ENCODE results near the gene PRUNE2. TPM values are rescaled to one million over a fixed set of nuclear protein-coding genes. Genes with fewer than 3 reads are reported as not detected.

The PRUNE2 gene
- total RNA-seq, 1 experiment from 2014 or later: 0.59 TPM

- Histone ChIP-seq H2AFZ (ENCODE audit: low read depth, low read length, poor library complexity, severe bottlenecking) (no peak overlapping the region), H3K27me3 (ENCODE audit: insufficient read depth, low read length) (no peaks in the 10 kb centered on the region), H3K4me3 (replicated peaks in 1 of 2; ENCODE audit: low read depth in 1 of 2, low read length in 2 of 2) (no peak overlapping the region), H3K79me2 (ENCODE audit: insufficient read depth, low read length) (no peaks in the 10 kb centered on the region), H3K4me1 (ENCODE audit: control insufficient read depth in 1 of 2, insufficient read depth in 2 of 2, low read length in 2 of 2) (peaks cover 3 to 11% of the 10 kb centered on the region in 2 experiments; a peak in 3 of 4 replicates), H3K4me2 (ENCODE audit: low read length) (no peak overlapping the region), H3K9ac (ENCODE audit: low read length) (no peak overlapping the region), H4K20me1 (ENCODE audit: insufficient read depth) (no peaks in the 10 kb centered on the region), H3K36me3 (ENCODE audit: control insufficient read depth in 1 of 2, insufficient read depth in 2 of 2, low read length in 2 of 2) (no peaks in the 10 kb centered on the region), H3K9me2 (ENCODE audit: insufficient read depth) (no peaks in the 10 kb centered on the region), H3K27ac (ENCODE audit: low read depth, low read length) (no peak overlapping the region), H3K9me3 (ENCODE audit: control insufficient read depth in 1 of 2, insufficient read depth in 1 of 2, low read depth in 1 of 2, low read length in 2 of 2) (no peaks in the 10 kb centered on the region)
- ChIA-PET POLR2A (no interaction called here), RAD21 (ENCODE audit: low non-redundant PET in 1 of 2, low total read pairs in 2 of 2, uncharacterized antibody in 2 of 2, unreplicated experiment in 2 of 2) (no interaction called here), CTCF (no interaction called here)
- DNase-seq (ENCODE audit: low read depth, low spot score): no peak
- no TSS peak for BruUV-seq (replicated peaks)
- intact Hi-C loops (cut with micrococcal nuclease): no loop called here
- no peak for ATAC-seq
- TF ChIP-seq SRF (IDR thresholded peaks at IDR 0.05; ENCODE audit: low read depth): no peak
- TF ChIP-seq CBX3 (IDR thresholded peaks at IDR 0.05; ENCODE audit: low read depth): no peak
- no peak for TF ChIP-seq REST (IDR thresholded peaks at IDR 0.05; ENCODE audit: low read depth)
- no peak for TF ChIP-seq FOSL1 (IDR thresholded peaks at IDR 0.05; ENCODE audit: low read depth)
- TF ChIP-seq ZFX (IDR thresholded peaks at IDR 0.05): no peak
- TF ChIP-seq EZH2 (IDR thresholded peaks at IDR 0.05): no peak
- no peak for TF ChIP-seq SIN3A (IDR thresholded peaks at IDR 0.05; ENCODE audit: low read depth)
- TF ChIP-seq MAX (IDR thresholded peaks at IDR 0.05): no peak
- TF ChIP-seq SP1 (IDR thresholded peaks at IDR 0.05; ENCODE audit: low read depth): no peak
- TF ChIP-seq JUND (IDR thresholded peaks at IDR 0.05): no peak
- TF ChIP-seq POLR2A (IDR thresholded peaks at IDR 0.05; ENCODE audit: borderline replicate concordance, extremely low read depth, insufficient read depth, insufficient read length): no peak
- no peak for TF ChIP-seq EGR1 (IDR thresholded peaks at IDR 0.05; ENCODE audit: low read depth)
- TF ChIP-seq ZBTB33 (IDR thresholded peaks at IDR 0.05; ENCODE audit: extremely low read depth, insufficient replicate concordance, low read length): no peak
- no peak for TF ChIP-seq ZNF274 (IDR thresholded peaks at IDR 0.05; ENCODE audit: low read depth, low read length)
- no peak for TF ChIP-seq ELF1 (IDR thresholded peaks at IDR 0.05; ENCODE audit: borderline replicate concordance, low read depth)
- TF ChIP-seq CTCF (IDR thresholded peaks at IDR 0.05 in 2 of 3, conservative IDR thresholded peaks at IDR 0.05 in 1 of 3; ENCODE audit: borderline replicate concordance in 1 of 3, insufficient read depth in 1 of 3, low read depth in 2 of 3, low read length in 2 of 3): no peak
Measured at GRCh38 chr9:76949865-76950264, 44.0 kb upstream of the PRUNE2 start.

Data from HCT116 (cell line).